ENCODE data around the gene TARS3.

GRCh38 chr15:101620671-101621070, 103.6 kb downstream of the TARS3 start:
- TF ChIP-seq CTCF (IDR thresholded peaks at IDR 0.05 in 8 of 11, conservative IDR thresholded peaks at IDR 0.05 in 3 of 11) (no peak), POLR2AphosphoS5 (IDR thresholded peaks at IDR 0.05) (no peak), POLR2A (IDR thresholded peaks at IDR 0.05) (no peak)
